Ishikawa (cell line): ENCODE results near the gene ZNF32.

Experiments used
- CEBPB ChIP-seq: IDR thresholded peaks from 2 replicates; pipeline ENCODE4 v1.6.1; 2012
- EGR1 ChIP-seq: IDR thresholded peaks from 2 replicates; pipeline ENCODE4 v1.6.1; 2012
- EP300 ChIP-seq: IDR thresholded peaks from 2 replicates; pipeline ENCODE4 v1.6.1; 2012; ENCODE audit warnings: borderline replicate concordance
- FOXM1 ChIP-seq: IDR thresholded peaks from 2 replicates; pipeline ENCODE4 v1.6.1; 2012; ENCODE audit warnings: low read depth, borderline replicate concordance
- RAD21 ChIP-seq: IDR thresholded peaks from 2 replicates; pipeline ENCODE4 v1.6.1; 2012; ENCODE audit warnings: low read depth
- TAF1 ChIP-seq: IDR thresholded peaks from 2 replicates; pipeline ENCODE4 v1.6.1; 2012; ENCODE audit warnings: low read depth, mild to moderate bottlenecking
- TCF12 ChIP-seq: IDR thresholded peaks from 2 replicates; pipeline ENCODE4 v1.6.1; 2012; ENCODE audit warnings: low read depth
- TEAD4 ChIP-seq: IDR thresholded peaks from 2 replicates; pipeline ENCODE4 v1.6.1; 2012
- YY1 ChIP-seq: IDR thresholded peaks from 2 replicates; pipeline ENCODE4 v1.6.1; 2012; ENCODE audit warnings: low read depth
- ZBTB7A ChIP-seq: IDR thresholded peaks from 2 replicates; pipeline ENCODE4 v1.6.1; 2012; ENCODE audit warnings: low read depth
- TF ChIP-seq, protein P1 (sequence below): IDR thresholded peaks from 2 replicates; pipeline ENCODE4 v1.6.1; 2012
- TF ChIP-seq, protein P2 (sequence below): IDR thresholded peaks from 2 replicates; pipeline ENCODE4 v1.6.1; 2012; ENCODE audit warnings: low read depth, mild to moderate bottlenecking
- TF ChIP-seq, protein P3 (sequence below): IDR thresholded peaks from 2 replicates; pipeline ENCODE4 v1.6.1; 2012

GRCh38 chr10:43695321-43695720, 46.6 kb upstream of the ZNF32 start:
- TF ChIP-seq TAF1 (no peak), YY1 (no peak), TEAD4 (no peak), RAD21 (no peak), EGR1 (no peak), ZBTB7A (no peak), TCF12 (no peak), CEBPB (no peak), EP300 (no peak), FOXM1 (no peak)
- TF ChIP-seq, protein P1, sequence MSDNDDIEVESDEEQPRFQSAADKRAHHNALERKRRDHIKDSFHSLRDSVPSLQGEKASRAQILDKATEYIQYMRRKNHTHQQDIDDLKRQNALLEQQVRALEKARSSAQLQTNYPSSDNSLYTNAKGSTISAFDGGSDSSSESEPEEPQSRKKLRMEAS: no peak
- TF ChIP-seq, protein P2, sequence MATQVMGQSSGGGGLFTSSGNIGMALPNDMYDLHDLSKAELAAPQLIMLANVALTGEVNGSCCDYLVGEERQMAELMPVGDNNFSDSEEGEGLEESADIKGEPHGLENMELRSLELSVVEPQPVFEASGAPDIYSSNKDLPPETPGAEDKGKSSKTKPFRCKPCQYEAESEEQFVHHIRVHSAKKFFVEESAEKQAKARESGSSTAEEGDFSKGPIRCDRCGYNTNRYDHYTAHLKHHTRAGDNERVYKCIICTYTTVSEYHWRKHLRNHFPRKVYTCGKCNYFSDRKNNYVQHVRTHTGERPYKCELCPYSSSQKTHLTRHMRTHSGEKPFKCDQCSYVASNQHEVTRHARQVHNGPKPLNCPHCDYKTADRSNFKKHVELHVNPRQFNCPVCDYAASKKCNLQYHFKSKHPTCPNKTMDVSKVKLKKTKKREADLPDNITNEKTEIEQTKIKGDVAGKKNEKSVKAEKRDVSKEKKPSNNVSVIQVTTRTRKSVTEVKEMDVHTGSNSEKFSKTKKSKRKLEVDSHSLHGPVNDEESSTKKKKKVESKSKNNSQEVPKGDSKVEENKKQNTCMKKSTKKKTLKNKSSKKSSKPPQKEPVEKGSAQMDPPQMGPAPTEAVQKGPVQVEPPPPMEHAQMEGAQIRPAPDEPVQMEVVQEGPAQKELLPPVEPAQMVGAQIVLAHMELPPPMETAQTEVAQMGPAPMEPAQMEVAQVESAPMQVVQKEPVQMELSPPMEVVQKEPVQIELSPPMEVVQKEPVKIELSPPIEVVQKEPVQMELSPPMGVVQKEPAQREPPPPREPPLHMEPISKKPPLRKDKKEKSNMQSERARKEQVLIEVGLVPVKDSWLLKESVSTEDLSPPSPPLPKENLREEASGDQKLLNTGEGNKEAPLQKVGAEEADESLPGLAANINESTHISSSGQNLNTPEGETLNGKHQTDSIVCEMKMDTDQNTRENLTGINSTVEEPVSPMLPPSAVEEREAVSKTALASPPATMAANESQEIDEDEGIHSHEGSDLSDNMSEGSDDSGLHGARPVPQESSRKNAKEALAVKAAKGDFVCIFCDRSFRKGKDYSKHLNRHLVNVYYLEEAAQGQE: no peak
- TF ChIP-seq, protein P3, sequence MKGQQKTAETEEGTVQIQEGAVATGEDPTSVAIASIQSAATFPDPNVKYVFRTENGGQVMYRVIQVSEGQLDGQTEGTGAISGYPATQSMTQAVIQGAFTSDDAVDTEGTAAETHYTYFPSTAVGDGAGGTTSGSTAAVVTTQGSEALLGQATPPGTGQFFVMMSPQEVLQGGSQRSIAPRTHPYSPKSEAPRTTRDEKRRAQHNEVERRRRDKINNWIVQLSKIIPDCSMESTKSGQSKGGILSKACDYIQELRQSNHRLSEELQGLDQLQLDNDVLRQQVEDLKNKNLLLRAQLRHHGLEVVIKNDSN: no peak
